H1 (cell line): ENCODE results near the gene FBXO2. TPM values are rescaled to one million over a fixed set of nuclear protein-coding genes. Genes with fewer than 3 reads are reported as not detected.

Experiments used
- CTCF ChIA-PET: fragments of 300-600 bp; sonication (Branson Sonifier 250); formaldehyde crosslinking; loops from one replicate; lab custom pipeline; 2021; ENCODE audit not compliant: partially characterized antibody; lab: Charles Lee
- POLR2A ChIA-PET: fragments of 300-600 bp; sonication (Branson Sonifier 250); formaldehyde crosslinking; loops from one replicate; lab custom pipeline; 2021; ENCODE audit warnings: inconsistent platforms; ENCODE audit not compliant: partially characterized antibody; lab: Charles Lee
- DNase-seq, 2 experiments: peaks; one replicate each; pipeline versions ENCODE4 v3.0.0 to v3.0.0-alpha.2; 2010 to 2022; ENCODE audit warnings: low spot score in 2 of 2, low read depth in 1 of 2, mixed read lengths in 1 of 2
- FAIRE-seq: peaks from 2 replicates; lab custom pipeline; 2011; peaks lifted over from hg19 to GRCh38; lab: Jason Lieb, UNC
- H2AFZ ChIP-seq: 2 replicates; pipeline ENCODE4 v1.8.1; 2012; ENCODE audit warnings: low read length, inconsistent platforms
- H2AK5ac ChIP-seq: 2 replicates; pipeline ENCODE4 v1.6.1; 2013; ENCODE audit warnings: low read depth, low read length
- H2BK120ac ChIP-seq: replicated peaks from 2 replicates; pipeline ENCODE3; 2013; ENCODE audit warnings: low read depth, low read length, inconsistent platforms
- H2BK12ac ChIP-seq: 2 replicates; pipeline ENCODE4 v1.6.1; 2013; ENCODE audit warnings: low read depth, low read length
- H2BK15ac ChIP-seq: 2 replicates; pipeline ENCODE4 v1.6.1; 2013; ENCODE audit warnings: low read length
- H2BK20ac ChIP-seq: 2 replicates; pipeline ENCODE4 v1.6.1; 2013; ENCODE audit warnings: low read length
- H2BK5ac ChIP-seq: 2 replicates; pipeline ENCODE4 v1.6.1; 2013; ENCODE audit warnings: low read depth, low read length
- H3K14ac ChIP-seq: 2 replicates; pipeline ENCODE4 v1.6.1; 2013; ENCODE audit warnings: inconsistent platforms; ENCODE audit not compliant: insufficient read length
- H3K18ac ChIP-seq: 2 replicates; pipeline ENCODE4 v1.6.1; 2013; ENCODE audit warnings: low read length; ENCODE audit errors: extremely low read depth
- H3K23ac ChIP-seq: 2 replicates; pipeline ENCODE4 v1.6.1; 2013; ENCODE audit warnings: inconsistent platforms; ENCODE audit not compliant: insufficient read length
- H3K23me2 ChIP-seq: 2 replicates; pipeline ENCODE4 v1.6.1; 2013; ENCODE audit warnings: low read depth, low read length
- H3K27ac ChIP-seq: 2 replicates; pipeline ENCODE4 v1.6.1; 2011; ENCODE audit warnings: low read depth, low read length, inconsistent platforms
- H3K27me3 ChIP-seq, 4 experiments: replicated peaks in 1 of 4; 1 replicate in 1 of 4; 2 replicates in 3 of 4; pipeline versions ENCODE4 v1.6.1 to v1.8.1; 2011 to 2013; ENCODE audit warnings: low read length in 3 of 4, mild to moderate bottlenecking in 3 of 4, inconsistent platforms in 2 of 4, mixed read lengths in 2 of 4, moderate library complexity in 1 of 4; ENCODE audit not compliant: control insufficient read depth in 3 of 4, insufficient read depth in 3 of 4; ENCODE audit errors: extremely low read depth in 1 of 4
- H3K36me3 ChIP-seq, 4 experiments: 2 replicates each; pipeline versions ENCODE4 v1.6.1 to v1.8.1; 2011 to 2013; ENCODE audit warnings: mild to moderate bottlenecking in 4 of 4, low read length in 3 of 4, moderate library complexity in 2 of 4, control low read depth in 1 of 4, inconsistent platforms in 1 of 4; ENCODE audit not compliant: insufficient read depth in 4 of 4, control insufficient read depth in 2 of 4
- H3K4ac ChIP-seq: replicated peaks from 2 replicates; pipeline ENCODE3; 2013; ENCODE audit warnings: low read length, low read depth, mixed read lengths, inconsistent platforms; ENCODE audit not compliant: insufficient read length
- H3K4me1 ChIP-seq, 4 experiments: replicated peaks in 1 of 4; 1 replicate in 1 of 4; 2 replicates in 3 of 4; pipeline versions ENCODE4 v1.6.1 to v1.8.1; 2011 to 2013; ENCODE audit warnings: low read length in 3 of 4, inconsistent platforms in 2 of 4, mixed read lengths in 1 of 4; ENCODE audit not compliant: insufficient read depth in 4 of 4, control insufficient read depth in 3 of 4
- H3K4me2 ChIP-seq, 2 experiments: 2 replicates each; pipeline versions ENCODE4 v1.6.1 to v1.8.1; 2011 to 2013; ENCODE audit warnings: low read depth in 2 of 2, low read length in 2 of 2, control low read depth in 1 of 2, inconsistent platforms in 1 of 2, mild to moderate bottlenecking in 1 of 2; ENCODE audit not compliant: insufficient read depth in 1 of 2
- H3K4me3 ChIP-seq, 4 experiments: fragments of 200-600, 300-600 bp in 1 of 4; sonication (generic), shearing (Covaris generic), sonication (Bioruptor Twin) in 1 of 4; 2 replicates each; pipeline versions ENCODE4 v1.5.1 to v1.8.1; 2011 to 2016; ENCODE audit warnings: low read length in 4 of 4, low read depth in 3 of 4, control low read depth in 2 of 4, inconsistent platforms in 2 of 4, mild to moderate bottlenecking in 2 of 4, mixed read lengths in 1 of 4, moderate library complexity in 1 of 4; ENCODE audit not compliant: insufficient read depth in 2 of 4; ENCODE audit errors: extremely low read depth in 1 of 4
- H3K56ac ChIP-seq: replicated peaks from 2 replicates; pipeline ENCODE3; 2013; ENCODE audit warnings: low read depth, mild to moderate bottlenecking, mixed read lengths, low read length, inconsistent platforms; ENCODE audit not compliant: insufficient read length
- H3K79me1 ChIP-seq: 2 replicates; pipeline ENCODE4 v1.6.1; 2013; ENCODE audit warnings: low read depth, low read length, control low read depth
- H3K79me2 ChIP-seq, 2 experiments: 2 replicates each; pipeline versions ENCODE4 v1.6.1 to v1.8.1; 2012 to 2013; ENCODE audit warnings: low read length in 2 of 2, mild to moderate bottlenecking in 2 of 2, inconsistent platforms in 1 of 2; ENCODE audit not compliant: insufficient read depth in 2 of 2, control insufficient read depth in 1 of 2
- H3K9ac ChIP-seq, 4 experiments: replicated peaks in 1 of 4; 1 replicate in 1 of 4; 2 replicates in 3 of 4; pipeline versions ENCODE4 v1.6.1 to v1.8.1; 2011 to 2013; ENCODE audit warnings: low read depth in 3 of 4, low read length in 3 of 4, control low read depth in 2 of 4, mild to moderate bottlenecking in 2 of 4, moderate library complexity in 2 of 4, inconsistent platforms in 1 of 4; ENCODE audit errors: extremely low read depth in 1 of 4
- H3K9me3 ChIP-seq, 2 experiments: 2 replicates each; pipeline versions ENCODE4 v1.6.1 to v1.8.1; 2012 to 2013; ENCODE audit warnings: mild to moderate bottlenecking in 2 of 2, moderate library complexity in 2 of 2, control low read depth in 1 of 2, inconsistent platforms in 1 of 2, low read depth in 1 of 2, low read length in 1 of 2, mixed read lengths in 1 of 2; ENCODE audit not compliant: insufficient read depth in 2 of 2
- H4K20me1 ChIP-seq, 2 experiments: replicated peaks in 1 of 2; 2 replicates each; pipeline versions ENCODE3 to v1.8.1; 2011 to 2013; ENCODE audit warnings: inconsistent platforms in 2 of 2, low read length in 2 of 2, mild to moderate bottlenecking in 1 of 2; ENCODE audit not compliant: insufficient read depth in 2 of 2, control insufficient read depth in 1 of 2
- H4K5ac ChIP-seq: 2 replicates; pipeline ENCODE4 v1.6.1; 2013; ENCODE audit warnings: low read length, low read depth, mixed read lengths, inconsistent platforms; ENCODE audit not compliant: insufficient read length
- H4K8ac ChIP-seq: 2 replicates; pipeline ENCODE4 v1.8.0; 2013; ENCODE audit warnings: mild to moderate bottlenecking, moderate library complexity, low read length, inconsistent platforms; ENCODE audit not compliant: insufficient read depth; ENCODE audit errors: extremely low read depth
- H4K91ac ChIP-seq: replicated peaks from 2 replicates; pipeline ENCODE3; 2013; ENCODE audit warnings: low read length, mixed read lengths, inconsistent platforms; ENCODE audit not compliant: insufficient read length
- BACH1 ChIP-seq: IDR thresholded peaks from 2 replicates; pipeline ENCODE4 v1.6.1; 2012; ENCODE audit warnings: low read length, improper control_type of control experiment
- BCL11A ChIP-seq, 2 experiments: IDR thresholded peaks; one replicate each; pipeline ENCODE4 v1.6.1; 2011; ENCODE audit warnings: low read depth in 2 of 2, low read length in 2 of 2, mild to moderate bottlenecking in 2 of 2
- BRCA1 ChIP-seq: IDR thresholded peaks from 2 replicates; pipeline ENCODE4 v1.6.1; 2012; ENCODE audit warnings: low read depth, low read length, improper control_type of control experiment
- EZH2 ChIP-seq: fragments of 200-600 bp; sonication (generic); IDR thresholded peaks from 2 replicates; pipeline ENCODE4 v1.7.1; 2012; ENCODE audit warnings: low read depth, mild to moderate bottlenecking, moderate library complexity, low read length, inconsistent platforms; ENCODE audit not compliant: severe bottlenecking
- HDAC6 ChIP-seq: IDR thresholded peaks from one replicate; pipeline ENCODE4 v1.7.1; 2012; ENCODE audit warnings: low read depth, mild to moderate bottlenecking, inconsistent platforms, low read length, moderate library complexity
- JUN ChIP-seq: IDR thresholded peaks from 2 replicates; pipeline ENCODE4 v1.6.1; 2011; ENCODE audit warnings: low read depth, mild to moderate bottlenecking, improper control_type of control experiment, low read length
- PHF8 ChIP-seq: fragments of 200-600 bp; sonication (generic); conservative IDR thresholded peaks from 2 replicates; pipeline ENCODE4 v1.7.1; 2012; ENCODE audit warnings: low read depth, mild to moderate bottlenecking, inconsistent platforms, low read length, moderate library complexity
- POLR2AphosphoS5 ChIP-seq: IDR thresholded peaks from 2 replicates; pipeline ENCODE4 v1.6.1; 2011; ENCODE audit warnings: low read depth, low read length
- POU5F1 ChIP-seq: IDR thresholded peaks from 2 replicates; pipeline ENCODE4 v1.6.1; 2011; ENCODE audit warnings: low read depth, mild to moderate bottlenecking, low read length, moderate library complexity
- SAP30 ChIP-seq: fragments of 300-600 bp; sonication (generic); IDR thresholded peaks from 2 replicates; pipeline ENCODE4 v1.7.1; 2012; ENCODE audit warnings: low read length, moderate library complexity, mild to moderate bottlenecking, inconsistent platforms; ENCODE audit not compliant: insufficient read depth, insufficient replicate concordance
- SUZ12 ChIP-seq: fragments of 200-600 bp; sonication (generic); IDR thresholded peaks from 2 replicates; pipeline ENCODE4 v1.6.1; 2012; ENCODE audit warnings: mild to moderate bottlenecking, inconsistent platforms, low read length, moderate library complexity, mixed read lengths
- TCF12 ChIP-seq: IDR thresholded peaks from 2 replicates; pipeline ENCODE4 v1.6.1; 2011; ENCODE audit warnings: low read depth, mild to moderate bottlenecking, low read length
- USF2 ChIP-seq: IDR thresholded peaks from 2 replicates; pipeline ENCODE4 v1.6.1; 2011; ENCODE audit warnings: low read length, improper control_type of control experiment
- YY1 ChIP-seq: IDR thresholded peaks from 2 replicates; pipeline ENCODE4 v1.6.1; 2011; ENCODE audit warnings: low read depth, mild to moderate bottlenecking, low read length
- WGBS, 2 experiments: shearing (Covaris generic) in 1 of 2; methylation state at CpG; one replicate each; pipeline versions ENCODE4 v1.1.6 to v1.1.7; 2013 to 2015; ENCODE audit warnings: low lambda C conversion rate in 2 of 2, mixed read lengths in 2 of 2, inconsistent platforms in 1 of 2, low coverage in 1 of 2, missing lambda C conversion rate in 1 of 2; ENCODE audit not compliant: insufficient replicate concordance in 2 of 2, insufficient coverage in 1 of 2, insufficient read length in 1 of 2; ENCODE audit errors: extremely low coverage in 1 of 2, missing lambda C conversion rate in 1 of 2; 5-methylcytosine and 5-hydroxymethylcytosine counted together
- polyA plus RNA-seq, 7 experiments: library from polyadenylated mRNA; depleted of rRNA in 3 of 7; stranded (reverse) in 5 of 7; unstranded in 2 of 7; fragments of >200 nt in 5 of 7; fragments of 200-250 nt in 2 of 7; gene quantifications; 1 replicate in 5 of 7; 2 replicates in 1 of 7; 4 replicates in 1 of 7; pipeline versions ENCODE4 v1.2.1 to v1.2.3, GENCODE V29; 2011 to 2013; ENCODE audit warnings: missing spikeins in 2 of 7, mixed read lengths in 2 of 7
- total RNA-seq: library from RNA; stranded (reverse); fragmentation: NEBNext Ultra II Directional; extraction: Animal tissue kit (Norgen Biotek cat#: 25700); gene quantifications from 2 replicates; pipeline ENCODE4 v1.2.1, GENCODE V29; 2021

Gene FBXO2
- total and polyA plus RNA-seq, 2 of the 8 experiments (the other 6 are each of a cell fraction or from before 2014, with no cell fraction given): 51.3 to 57.9 TPM

- H4K5ac ChIP-seq: no peak overlapping the region
- H3K9me3 ChIP-seq: no peaks in the 10 kb centered on the region
- H3K27me3 ChIP-seq: peaks cover 0 to 2% (median 0%) of the 10 kb centered on the region in 4 experiments; a peak in 1 of 7 replicates
- no peaks in the 10 kb centered on the region for H3K23me2 ChIP-seq
- no peak overlapping the region for H2BK12ac ChIP-seq
- H3K79me2 ChIP-seq: no peaks in the 10 kb centered on the region
- no peak overlapping the region for H3K4ac ChIP-seq
- H2AK5ac ChIP-seq: no peak overlapping the region
- ChIA-PET CTCF (interaction anchor here (0.6 to 1.9 kb wide), 5 partner anchors 11 to 129 kb away, joined by 3 to 7 read pairs (median 4); no protein-coding TSS in a partner anchor), POLR2A (no interaction called here)
- H3K4me2 ChIP-seq: no peak overlapping the region
- 85% methylated on average over 8 of the region's 8 CpGs; no CpG with 5 or more reads in 1 of the 2 experiments for WGBS, 2 experiments
- H3K36me3 ChIP-seq: no peaks in the 10 kb centered on the region; a peak in 1 of 8 replicates
- no peak overlapping the region for H3K18ac ChIP-seq
- FAIRE-seq: no peak
- no peak overlapping the region for H4K91ac ChIP-seq
- H2BK20ac ChIP-seq: no peak overlapping the region
- H3K23ac ChIP-seq: no peak overlapping the region
- no peak overlapping the region for H4K8ac ChIP-seq
- H2AFZ ChIP-seq: no peak overlapping the region
- H3K27ac ChIP-seq: no peak overlapping the region
- H3K79me1 ChIP-seq: no peaks in the 10 kb centered on the region
- H2BK15ac ChIP-seq: no peak overlapping the region
- H3K14ac ChIP-seq: no peak overlapping the region
- no peak overlapping the region for H3K56ac ChIP-seq
- no peak overlapping the region for H2BK120ac ChIP-seq
- DNase-seq: no peak
- H3K9ac ChIP-seq: no peak overlapping the region
- H3K4me1 ChIP-seq: no peaks in the 10 kb centered on the region
- no peak overlapping the region for H3K4me3 ChIP-seq
- no peak overlapping the region for H2BK5ac ChIP-seq
- H4K20me1 ChIP-seq: no peaks in the 10 kb centered on the region
- no peak for TF ChIP-seq JUN
- no peak for TF ChIP-seq BRCA1
- TF ChIP-seq YY1: no peak
- no peak for TF ChIP-seq EZH2
- no peak for TF ChIP-seq USF2
- TF ChIP-seq BCL11A (IDR thresholded peaks at IDR 0.05; ENCODE audit: low read depth in 2 of 2, low read length in 2 of 2): no peak
- no peak for TF ChIP-seq HDAC6
- TF ChIP-seq SAP30: no peak
- no peak for TF ChIP-seq SUZ12
- no peak for TF ChIP-seq POLR2AphosphoS5
- no peak for TF ChIP-seq POU5F1
- no peak for TF ChIP-seq TCF12
- TF ChIP-seq BACH1: no peak
- TF ChIP-seq PHF8: no peak
Measured at GRCh38 chr1:11623702-11624101, 30.5 kb downstream of the FBXO2 start.
